GM23338 (cell line): ENCODE data around the gene FRMD4A. TPM values are rescaled to one million over a fixed set of nuclear protein-coding genes. Genes with fewer than 3 reads are reported as not detected.

Source experiments
- ATAC-seq: fragments of 200-7000 bp; cut with Tn5 transposase; 3 replicates; pipeline ENCODE4 v1.9.1; 2020
- DNase-seq: peaks from one replicate; pipeline ENCODE4 v3.0.0-alpha.2; 2015; ENCODE audit warnings: low spot score
- H2AFZ ChIP-seq: fragments of 200-600 bp; sonication (generic); 2 replicates; pipeline ENCODE4 v1.8.0; 2016; ENCODE audit warnings: antibody characterized with exemption, mild to moderate bottlenecking, moderate library complexity
- H3F3A ChIP-seq: fragments of 200-600 bp; sonication (generic); replicated peaks from 2 replicates; pipeline ENCODE4 v1.8.0; 2017; ENCODE audit warnings: antibody characterized with exemption, mixed run types, low read depth
- H3K27ac ChIP-seq: fragments of 200-600 bp; sonication (generic); 2 replicates; pipeline ENCODE4 v1.6.1; 2016; ENCODE audit warnings: low read depth
- H3K27me3 ChIP-seq: fragments of 200-600 bp; sonication (generic); 2 replicates; pipeline ENCODE4 v1.8.0; 2016; ENCODE audit warnings: mild to moderate bottlenecking, mixed run types, moderate library complexity; ENCODE audit not compliant: insufficient read depth
- H3K36me3 ChIP-seq: fragments of 200-600 bp; sonication (generic); 2 replicates; pipeline ENCODE4 v1.8.0; 2016; ENCODE audit warnings: mild to moderate bottlenecking; ENCODE audit not compliant: insufficient read depth
- H3K4me1 ChIP-seq: fragments of 200-600 bp; sonication (generic); 2 replicates; pipeline ENCODE4 v1.8.0; 2016; ENCODE audit warnings: mild to moderate bottlenecking, moderate library complexity; ENCODE audit not compliant: insufficient read depth
- H3K4me2 ChIP-seq: fragments of 200-600 bp; sonication (generic); 2 replicates; pipeline ENCODE4 v1.7.1; 2017; ENCODE audit warnings: mixed run types
- H3K4me3 ChIP-seq: fragments of 200-600 bp; sonication (generic); 2 replicates; pipeline ENCODE4 v1.6.1; 2016; ENCODE audit warnings: mixed run types
- H3K79me2 ChIP-seq: fragments of 200-600 bp; sonication (generic); replicated peaks from 2 replicates; pipeline ENCODE4 v1.8.0; 2017; ENCODE audit warnings: mild to moderate bottlenecking; ENCODE audit not compliant: insufficient read depth
- H3K9me2 ChIP-seq: fragments of 200-600 bp; sonication (generic); 2 replicates; pipeline ENCODE4 v1.8.0; 2017; ENCODE audit not compliant: insufficient read depth
- H4K20me1 ChIP-seq: fragments of 200-600 bp; sonication (generic); replicated peaks from 2 replicates; pipeline ENCODE4 v1.8.0; 2017; ENCODE audit warnings: mild to moderate bottlenecking; ENCODE audit not compliant: insufficient read depth
- H3K27ac Mint-ChIP-seq: 2 replicates; pipeline ENCODE4 v1.8.0; 2020; ENCODE audit warnings: inconsistent platforms, mild to moderate bottlenecking, moderate library complexity, mixed read lengths
- H3K27me3 Mint-ChIP-seq: 3 replicates; pipeline ENCODE4 v1.8.0; 2022; ENCODE audit warnings: low read depth, mild to moderate bottlenecking, moderate library complexity, mixed read lengths, inconsistent platforms; ENCODE audit not compliant: insufficient read depth, poor library complexity
- H3K36me3 Mint-ChIP-seq: 3 replicates; pipeline ENCODE4 v1.8.0; 2021; ENCODE audit warnings: low read depth, mild to moderate bottlenecking, inconsistent platforms, moderate library complexity, mixed read lengths
- H3K4me1 Mint-ChIP-seq: 3 replicates; pipeline ENCODE4 v1.8.0; 2020; ENCODE audit warnings: mild to moderate bottlenecking, inconsistent platforms, mixed read lengths
- H3K4me3 Mint-ChIP-seq: 3 replicates; pipeline ENCODE4 v1.8.0; 2021; ENCODE audit warnings: moderate library complexity, mild to moderate bottlenecking, inconsistent platforms, mixed read lengths
- H3K9me3 Mint-ChIP-seq: 3 replicates; pipeline ENCODE4 v1.8.0; 2020; ENCODE audit warnings: moderate library complexity, mild to moderate bottlenecking, inconsistent platforms, mixed read lengths
- CREB1 ChIP-seq: fragments of 250-450 bp; sonication (Bioruptor Pico); IDR thresholded peaks from 2 replicates; pipeline ENCODE4 v1.5.0; 2020; ENCODE audit warnings: low read depth, mild to moderate bottlenecking, moderate library complexity
- CTCF ChIP-seq, 2 experiments: fragments of 200-600 bp in 1 of 2; sonication (generic) in 1 of 2; conservative IDR thresholded peaks; 2 replicates each; pipeline versions ENCODE4 v1.5.1 to v1.6.1; 2016 to 2017; ENCODE audit warnings: antibody characterized with exemption in 2 of 2, low read depth in 2 of 2, mild to moderate bottlenecking in 2 of 2, moderate library complexity in 1 of 2
- ETS1 ChIP-seq: IDR thresholded peaks from 2 replicates; pipeline ENCODE4 v1.6.1; 2016; ENCODE audit warnings: antibody characterized with exemption
- EZH2 ChIP-seq: fragments of 200-600 bp; sonication (generic); IDR thresholded peaks from one replicate; pipeline ENCODE4 v1.8.0; 2017; ENCODE audit warnings: antibody characterized with exemption, mild to moderate bottlenecking, low read depth; ENCODE audit not compliant: unreplicated experiment
- EZH2phosphoT487 ChIP-seq: fragments of 200-600 bp; sonication (generic); IDR thresholded peaks from one replicate; pipeline ENCODE4 v1.8.1; 2018; ENCODE audit warnings: antibody characterized with exemption; ENCODE audit not compliant: unreplicated experiment
- JUNB ChIP-seq: IDR thresholded peaks from one replicate; pipeline ENCODE4 v1.6.1; 2016; ENCODE audit warnings: antibody characterized with exemption; ENCODE audit not compliant: unreplicated experiment
- NANOG ChIP-seq: IDR thresholded peaks from 2 replicates; pipeline ENCODE4 v1.6.1; 2016; ENCODE audit warnings: antibody characterized with exemption, borderline replicate concordance
- POLR2AphosphoS5 ChIP-seq: IDR thresholded peaks from 2 replicates; pipeline ENCODE4 v1.6.1; 2016; ENCODE audit warnings: antibody characterized with exemption, low read depth
- REST ChIP-seq: IDR thresholded peaks from one replicate; pipeline ENCODE4 v1.6.1; 2018; ENCODE audit warnings: antibody characterized with exemption; ENCODE audit not compliant: unreplicated experiment
- STAT1 ChIP-seq: IDR thresholded peaks from one replicate; pipeline ENCODE4 v1.6.1; 2016; ENCODE audit warnings: antibody characterized with exemption; ENCODE audit not compliant: unreplicated experiment
- ZNF114 ChIP-seq: fragments of 250-450 bp; sonication (Bioruptor Pico); IDR thresholded peaks from 2 replicates; pipeline ENCODE4 v1.5.0; 2020; ENCODE audit warnings: mild to moderate bottlenecking, moderate library complexity
- ZNF331 ChIP-seq: fragments of 250-450 bp; sonication (Bioruptor Pico); IDR thresholded peaks from 2 replicates; pipeline ENCODE4 v1.5.0; 2020; ENCODE audit warnings: low read depth, mild to moderate bottlenecking, moderate library complexity
- ZNF462 ChIP-seq: fragments of 250-450 bp; sonication (Bioruptor Pico); IDR thresholded peaks from 2 replicates; pipeline ENCODE4 v1.5.0; 2020; ENCODE audit warnings: mild to moderate bottlenecking, moderate library complexity
- polyA plus RNA-seq: library from polyadenylated mRNA; unstranded; fragments of >200 nt; fragmentation: Nextera tagmentation; extraction: Ambion mirVana; gene quantifications from 2 replicates; pipeline ENCODE4 v1.2.1, GENCODE V29; 2016
- total RNA-seq: library from RNA; depleted of rRNA; stranded (reverse); fragments of >200 nt; shearing (Covaris generic); gene quantifications from 2 replicates; pipeline ENCODE4 v1.2.3, GENCODE V29; 2014

The FRMD4A gene
- total and polyA plus RNA-seq, 2 experiments from 2014 or later = 14.0 to 20.1 TPM

- Histone ChIP-seq H3K4me2 (no peak overlapping the region), H3K4me1 (no peaks in the 10 kb centered on the region; the same call in 1 of the 2 replicates), H3K27me3 (no peaks in the 10 kb centered on the region), H3K79me2 (no peaks in the 10 kb centered on the region), H3K9me2 (no peaks in the 10 kb centered on the region), H3K27ac (no peak overlapping the region), H4K20me1 (no peaks in the 10 kb centered on the region), H3K4me3 (no peak overlapping the region), H3K36me3 (no peaks in the 10 kb centered on the region), H3F3A (no peaks in the 10 kb centered on the region), H2AFZ (no peak overlapping the region)
- Mint-ChIP-seq H3K9me3 (no peaks in the 10 kb centered on the region), H3K36me3 (peaks cover 39% of the 10 kb centered on the region), H3K4me3 (no peak overlapping the region), H3K27me3 (peaks cover 12% of the 10 kb centered on the region), H3K4me1 (peaks cover 14% of the 10 kb centered on the region; the same call in 2 of the 3 replicates), H3K27ac (no peak overlapping the region)
- no peak for DNase-seq
- no peak; the same call in 2 of the 3 replicates for ATAC-seq
- TF ChIP-seq REST = no peak
- no peak for TF ChIP-seq CREB1 (CRISPR knock-in tag)
- no peak for TF ChIP-seq ZNF462 (CRISPR knock-in tag)
- no peak for TF ChIP-seq POLR2AphosphoS5
- TF ChIP-seq CTCF (conservative IDR thresholded peaks at IDR 0.05; ENCODE audit: low read depth in 2 of 2) = no peak
- no peak for TF ChIP-seq JUNB
- TF ChIP-seq ZNF331 (CRISPR knock-in tag) = no peak
- TF ChIP-seq NANOG = no peak
- TF ChIP-seq ZNF114 (CRISPR knock-in tag) = no peak
- no peak for TF ChIP-seq EZH2
- TF ChIP-seq STAT1 = no peak
- no peak for TF ChIP-seq EZH2phosphoT487
- TF ChIP-seq ETS1 = no peak
These were observed 671.6 kb downstream of the FRMD4A start for GRCh38 chr10:13658871-13659685.
